DND-41 (cell line): ENCODE measurements around the gene KCNE5.

ENCODE experiments used
- EZH2 ChIP-seq: IDR thresholded peaks from 3 replicates; pipeline ENCODE4 v1.6.1; 2012; ENCODE audit warnings: borderline replicate concordance, low read depth, mild to moderate bottlenecking, moderate library complexity, low read length, inconsistent platforms; ENCODE audit not compliant: severe bottlenecking
- TF ChIP-seq, protein P1 (sequence below): IDR thresholded peaks from 2 replicates; pipeline ENCODE4 v1.5.1; 2012; ENCODE audit warnings: borderline replicate concordance, low read length, moderate library complexity, mild to moderate bottlenecking; ENCODE audit not compliant: poor library complexity, severe bottlenecking; ENCODE audit errors: extremely low read depth

DNA sequence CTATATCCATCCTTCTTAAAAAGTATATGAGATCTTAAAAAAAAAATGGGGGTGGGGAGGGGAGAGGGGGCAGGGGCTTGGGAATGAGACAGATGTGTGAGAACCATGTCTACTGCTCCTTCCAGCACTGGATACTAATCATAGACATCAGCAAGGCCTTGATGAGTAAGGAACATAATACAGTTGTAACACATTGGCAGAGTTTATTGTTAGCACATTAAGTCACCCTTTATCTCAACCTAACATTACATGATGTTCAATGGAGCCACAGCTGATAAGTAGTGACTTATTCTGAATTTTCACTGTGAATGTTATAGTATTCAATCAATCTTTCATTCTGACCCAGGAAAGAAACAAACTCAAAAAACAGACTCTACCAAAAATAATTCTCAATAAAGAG, 47.3 kb upstream of the KCNE5 start:
- no peak for TF ChIP-seq EZH2
- TF ChIP-seq, protein P1, sequence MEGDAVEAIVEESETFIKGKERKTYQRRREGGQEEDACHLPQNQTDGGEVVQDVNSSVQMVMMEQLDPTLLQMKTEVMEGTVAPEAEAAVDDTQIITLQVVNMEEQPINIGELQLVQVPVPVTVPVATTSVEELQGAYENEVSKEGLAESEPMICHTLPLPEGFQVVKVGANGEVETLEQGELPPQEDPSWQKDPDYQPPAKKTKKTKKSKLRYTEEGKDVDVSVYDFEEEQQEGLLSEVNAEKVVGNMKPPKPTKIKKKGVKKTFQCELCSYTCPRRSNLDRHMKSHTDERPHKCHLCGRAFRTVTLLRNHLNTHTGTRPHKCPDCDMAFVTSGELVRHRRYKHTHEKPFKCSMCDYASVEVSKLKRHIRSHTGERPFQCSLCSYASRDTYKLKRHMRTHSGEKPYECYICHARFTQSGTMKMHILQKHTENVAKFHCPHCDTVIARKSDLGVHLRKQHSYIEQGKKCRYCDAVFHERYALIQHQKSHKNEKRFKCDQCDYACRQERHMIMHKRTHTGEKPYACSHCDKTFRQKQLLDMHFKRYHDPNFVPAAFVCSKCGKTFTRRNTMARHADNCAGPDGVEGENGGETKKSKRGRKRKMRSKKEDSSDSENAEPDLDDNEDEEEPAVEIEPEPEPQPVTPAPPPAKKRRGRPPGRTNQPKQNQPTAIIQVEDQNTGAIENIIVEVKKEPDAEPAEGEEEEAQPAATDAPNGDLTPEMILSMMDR, result no peak
